Fibroblast of lung (primary cell): ENCODE measurements around the gene BMPR1B. TPM values are rescaled to one million over a fixed set of nuclear protein-coding genes. Genes with fewer than 3 reads are reported as not detected.

Experiments
- DNase-seq, 2 donors: peaks; one replicate each; pipeline versions ENCODE4 v3.0.0 to v3.0.0-alpha.2; 2010; ENCODE audit warnings: low read depth in 2 of 2
- H2AFZ ChIP-seq: 2 replicates; pipeline ENCODE4 v1.5.1; 2012; ENCODE audit warnings: low read length, control low read depth, inconsistent platforms
- H3K27ac ChIP-seq: 2 replicates; pipeline ENCODE4 v1.5.1; 2011; ENCODE audit warnings: low read length, control low read depth; ENCODE audit not compliant: insufficient read depth
- H3K27me3 ChIP-seq: 2 replicates; pipeline ENCODE4 v1.5.1; 2011; ENCODE audit warnings: mild to moderate bottlenecking, low read length; ENCODE audit not compliant: control insufficient read depth, insufficient read depth
- H3K36me3 ChIP-seq: 2 replicates; pipeline ENCODE4 v1.5.1; 2011; ENCODE audit warnings: low read length; ENCODE audit not compliant: control insufficient read depth, insufficient read depth
- H3K4me1 ChIP-seq: 2 replicates; pipeline ENCODE4 v1.5.1; 2011; ENCODE audit warnings: low read length; ENCODE audit not compliant: control insufficient read depth, insufficient read depth; ENCODE audit errors: extremely low read depth
- H3K4me2 ChIP-seq: 2 replicates; pipeline ENCODE4 v1.5.1; 2011; ENCODE audit warnings: low read length, control low read depth; ENCODE audit not compliant: insufficient read depth; ENCODE audit errors: extremely low read depth
- H3K4me3 ChIP-seq, 4 experiments: fragments of 200-600 bp in 1 of 4; sonication (generic) in 1 of 4; replicated peaks in 1 of 4; 2 replicates each; pipeline ENCODE4 v1.5.1; 2011 to 2016; ENCODE audit warnings: low read length in 4 of 4, low read depth in 3 of 4, mild to moderate bottlenecking in 3 of 4, control low read depth in 2 of 4, inconsistent platforms in 1 of 4, mixed read lengths in 1 of 4; ENCODE audit not compliant: insufficient read depth in 1 of 4; ENCODE audit errors: control extremely low read depth in 1 of 4
- H3K79me2 ChIP-seq: 2 replicates; pipeline ENCODE4 v1.5.1; 2012; ENCODE audit warnings: mild to moderate bottlenecking, low read length, inconsistent platforms; ENCODE audit not compliant: control insufficient read depth, insufficient read depth
- H3K9ac ChIP-seq: 2 replicates; pipeline ENCODE4 v1.5.1; 2011; ENCODE audit warnings: mild to moderate bottlenecking, low read length, control low read depth; ENCODE audit not compliant: insufficient read depth
- H3K9me3 ChIP-seq: 2 replicates; pipeline ENCODE4 v1.5.1; 2012; ENCODE audit warnings: low read depth, low read length; ENCODE audit not compliant: control insufficient read depth, insufficient read depth
- H4K20me1 ChIP-seq: 2 replicates; pipeline ENCODE4 v1.5.1; 2011; ENCODE audit warnings: low read length; ENCODE audit not compliant: control insufficient read depth, insufficient read depth; ENCODE audit errors: extremely low read depth
- CTCF ChIP-seq, 2 donors: IDR thresholded peaks in 1 of 2; conservative IDR thresholded peaks in 1 of 2; 1 replicate in 1 of 2; 2 replicates in 1 of 2; pipeline ENCODE4 v1.5.1; 2011 to 2012; ENCODE audit warnings: low read length in 2 of 2, control low read depth in 1 of 2, inconsistent platforms in 1 of 2, low read depth in 1 of 2, mild to moderate bottlenecking in 1 of 2
- EZH2 ChIP-seq: IDR thresholded peaks from 2 replicates; pipeline ENCODE4 v1.5.1; 2012; ENCODE audit warnings: low read length, control low read depth, mild to moderate bottlenecking; ENCODE audit errors: missing control alignments
- polyA plus RNA-seq, 2 donors: library from polyadenylated mRNA; depleted of rRNA in 1 of 2; stranded (reverse) in 1 of 2; unstranded in 1 of 2; fragments of >200 nt; gene quantifications; 2 replicates each; pipeline ENCODE4 v1.2.1, GENCODE V29; 2011 to 2012; ENCODE audit warnings: missing spikeins in 1 of 2
- total RNA-seq: library from RNA; depleted of rRNA; stranded (reverse); fragments of >200 nt; gene quantifications from 2 replicates; pipeline ENCODE4 v1.2.1, GENCODE V29; 2014

BMPR1B gene
- total and polyA plus RNA-seq, 2 donors (not counting 1 experiment from before 2014, with no cell fraction given): 0.17 to 0.45 TPM

DNA sequence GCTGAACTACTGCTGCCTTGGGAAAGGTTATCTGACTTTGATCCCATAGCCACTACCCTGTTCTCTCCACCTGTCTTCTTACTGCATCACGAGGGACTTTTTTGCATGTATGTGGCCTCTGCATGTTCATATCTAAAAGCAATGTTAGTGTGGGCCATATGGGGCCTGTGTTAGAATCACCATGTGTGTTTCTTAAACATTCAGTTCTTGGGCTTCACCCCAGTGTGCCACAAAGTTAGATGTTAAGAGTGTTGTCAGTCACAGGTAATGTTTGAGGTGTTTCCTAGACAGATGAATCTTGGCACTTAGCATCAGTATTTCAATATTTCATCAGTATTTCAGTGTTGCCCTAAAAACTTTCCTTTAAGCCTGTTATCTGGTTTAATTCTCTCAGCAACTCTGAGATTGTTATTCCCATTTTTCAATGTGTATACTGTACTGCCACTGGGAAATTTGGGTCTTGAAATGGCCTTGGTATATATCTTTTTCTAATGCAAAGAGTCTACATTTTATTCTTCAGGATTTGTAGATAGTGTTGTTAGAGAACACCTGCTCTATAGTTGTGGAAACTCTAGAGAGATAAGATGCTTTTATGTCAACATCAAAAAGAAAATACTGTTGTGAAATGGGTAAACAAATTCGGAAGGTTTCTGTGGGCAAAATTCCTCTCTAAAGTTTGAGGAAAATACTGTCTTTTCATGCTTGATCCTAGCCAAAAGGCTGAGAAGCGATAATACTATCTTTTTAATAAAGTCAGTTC is 259.7 kb downstream of the BMPR1B start:
- Histone ChIP-seq H3K27me3 (no peaks in the 10 kb centered on the region), H3K27ac (no peak overlapping the region), H4K20me1 (no peaks in the 10 kb centered on the region), H3K9ac (no peak overlapping the region), H3K4me1 (no peaks in the 10 kb centered on the region), H3K4me2 (no peak overlapping the region), H3K79me2 (no peaks in the 10 kb centered on the region), H3K4me3 (no peak overlapping the region), H3K36me3 (no peaks in the 10 kb centered on the region), H3K9me3 (no peaks in the 10 kb centered on the region), H2AFZ (no peak overlapping the region)
- no peak for TF ChIP-seq CTCF (conservative IDR thresholded peaks at IDR 0.05 in 1 of 2, IDR thresholded peaks at IDR 0.05 in 1 of 2; ENCODE audit: low read depth in 1 of 2, low read length in 2 of 2)
- no peak for TF ChIP-seq EZH2
- no peak for DNase-seq

DNA sequence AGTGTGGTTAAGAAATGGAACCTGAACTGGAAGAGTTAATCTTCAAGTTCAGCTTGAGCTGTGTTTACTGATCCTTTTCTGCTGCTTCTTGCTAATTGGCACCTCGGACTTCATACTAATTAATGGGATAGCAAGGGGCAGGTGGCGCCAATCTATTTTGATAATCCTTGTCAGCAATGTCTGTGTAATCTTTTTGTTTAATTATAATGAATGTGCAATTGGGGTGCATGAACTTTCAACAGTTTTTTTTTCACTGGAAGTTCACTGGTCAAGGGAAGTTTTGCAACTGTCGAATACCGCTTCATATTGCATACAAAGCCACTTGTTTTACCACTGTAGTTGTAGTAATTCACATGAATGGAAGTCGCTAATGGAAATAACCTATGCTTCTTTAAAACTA is 261.0 kb downstream of the BMPR1B start:
- H3K79me2 ChIP-seq: no peaks in the 10 kb centered on the region
- no peak overlapping the region for H3K4me3 ChIP-seq
- no peak for DNase-seq
- H4K20me1 ChIP-seq: no peaks in the 10 kb centered on the region
- no peaks in the 10 kb centered on the region for H3K9me3 ChIP-seq
- TF ChIP-seq CTCF (conservative IDR thresholded peaks at IDR 0.05 in 1 of 2, IDR thresholded peaks at IDR 0.05 in 1 of 2; ENCODE audit: low read depth in 1 of 2, low read length in 2 of 2) (no peak), EZH2 (no peak)
- H3K4me1 ChIP-seq: no peaks in the 10 kb centered on the region
- no peak overlapping the region for H3K27ac ChIP-seq
- H3K27me3 ChIP-seq: no peaks in the 10 kb centered on the region
- H3K9ac ChIP-seq: no peak overlapping the region
- no peak overlapping the region for H2AFZ ChIP-seq
- H3K4me2 ChIP-seq: no peak overlapping the region
- H3K36me3 ChIP-seq: no peaks in the 10 kb centered on the region

GRCh38 chr4:95020521-95020920 is 262.8 kb downstream of the BMPR1B start:
- Histone ChIP-seq H3K9me3 (no peaks in the 10 kb centered on the region), H3K9ac (no peak overlapping the region), H2AFZ (no peak overlapping the region), H3K4me1 (no peaks in the 10 kb centered on the region), H3K27ac (no peak overlapping the region), H3K4me3 (no peak overlapping the region), H4K20me1 (no peaks in the 10 kb centered on the region), H3K79me2 (no peaks in the 10 kb centered on the region), H3K27me3 (no peaks in the 10 kb centered on the region), H3K36me3 (no peaks in the 10 kb centered on the region), H3K4me2 (no peak overlapping the region)
- no peak for DNase-seq
- TF ChIP-seq EZH2 (no peak), CTCF (conservative IDR thresholded peaks at IDR 0.05 in 1 of 2, IDR thresholded peaks at IDR 0.05 in 1 of 2; ENCODE audit: low read depth in 1 of 2, low read length in 2 of 2) (no peak)
